ENCODE measurements around the gene GPR135. TPM values are rescaled to one million over a fixed set of nuclear protein-coding genes. Genes with fewer than 3 reads are reported as not detected.

GPR135 gene
- polyA plus RNA-seq, 3 donors = 0.05 to 0.69 TPM; not detected in 1

DNA sequence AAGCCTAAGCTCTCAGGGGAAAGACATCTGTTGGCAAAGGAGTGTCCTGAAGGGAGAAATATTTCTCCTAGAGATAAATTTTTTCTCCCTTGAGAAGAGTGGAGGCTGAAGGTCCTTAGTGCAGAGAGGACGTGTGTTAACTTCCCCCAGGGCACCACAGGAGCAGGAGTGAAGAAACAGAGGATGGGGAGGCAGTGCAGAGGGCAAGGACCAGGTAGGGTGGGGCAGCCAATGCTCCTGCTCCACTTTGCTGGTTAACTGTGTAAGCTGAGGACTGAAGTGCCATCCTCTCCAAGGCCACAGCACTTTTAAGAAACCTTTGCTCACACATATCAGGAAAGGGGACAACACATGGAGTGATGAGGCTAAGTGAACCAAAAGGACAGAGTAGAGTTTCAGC lies 15.0 kb upstream of the GPR135 start:
- no peak overlapping the region for H2AFZ ChIP-seq (ENCODE audit: insufficient read depth, low read depth, low read length, poor library complexity, severe bottlenecking)
- no peak overlapping the region for H3K27ac ChIP-seq (ENCODE audit: low read depth in 1 of 2, low read length in 2 of 2)
- Mint-ChIP-seq H3K4me1 (peaks cover 34% of the 10 kb centered on the region), H3K27ac (peak overlapping the region in 2 of 7 donors; percentile 26 to 71), H3K9me3 (no peaks in the 10 kb centered on the region), H3K27me3 (ENCODE audit: low read depth in 3 of 3) (no peaks in the 10 kb centered on the region), H3K36me3 (peaks cover 22 to 28% of the 10 kb centered on the region in 2 donors), H3K4me3 (no peak overlapping the region)
- H3K4me2 ChIP-seq (replicated peaks; ENCODE audit: extremely low read depth, low read length, poor library complexity, severe bottlenecking) = no peak overlapping the region
- H3K9ac ChIP-seq (ENCODE audit: insufficient read depth, low read length, poor library complexity, severe bottlenecking) = no peak overlapping the region
- H3K4me1 ChIP-seq (ENCODE audit: control insufficient read depth in 1 of 2, insufficient read depth in 2 of 2, low read length in 2 of 2) = peaks cover 21 to 22% of the 10 kb centered on the region in 2 donors
- DNase-seq = no peak
- H3K27me3 ChIP-seq (ENCODE audit: control insufficient read depth in 2 of 2, insufficient read depth in 2 of 2, low read length in 2 of 2) = no peaks in the 10 kb centered on the region
- TF ChIP-seq, protein P1, sequence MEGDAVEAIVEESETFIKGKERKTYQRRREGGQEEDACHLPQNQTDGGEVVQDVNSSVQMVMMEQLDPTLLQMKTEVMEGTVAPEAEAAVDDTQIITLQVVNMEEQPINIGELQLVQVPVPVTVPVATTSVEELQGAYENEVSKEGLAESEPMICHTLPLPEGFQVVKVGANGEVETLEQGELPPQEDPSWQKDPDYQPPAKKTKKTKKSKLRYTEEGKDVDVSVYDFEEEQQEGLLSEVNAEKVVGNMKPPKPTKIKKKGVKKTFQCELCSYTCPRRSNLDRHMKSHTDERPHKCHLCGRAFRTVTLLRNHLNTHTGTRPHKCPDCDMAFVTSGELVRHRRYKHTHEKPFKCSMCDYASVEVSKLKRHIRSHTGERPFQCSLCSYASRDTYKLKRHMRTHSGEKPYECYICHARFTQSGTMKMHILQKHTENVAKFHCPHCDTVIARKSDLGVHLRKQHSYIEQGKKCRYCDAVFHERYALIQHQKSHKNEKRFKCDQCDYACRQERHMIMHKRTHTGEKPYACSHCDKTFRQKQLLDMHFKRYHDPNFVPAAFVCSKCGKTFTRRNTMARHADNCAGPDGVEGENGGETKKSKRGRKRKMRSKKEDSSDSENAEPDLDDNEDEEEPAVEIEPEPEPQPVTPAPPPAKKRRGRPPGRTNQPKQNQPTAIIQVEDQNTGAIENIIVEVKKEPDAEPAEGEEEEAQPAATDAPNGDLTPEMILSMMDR (IDR thresholded peaks at IDR 0.05) = no peak
- H4K20me1 ChIP-seq (ENCODE audit: insufficient read depth, low read length) = peaks cover 15% of the 10 kb centered on the region
- no peak overlapping the region for H3K4me3 ChIP-seq (replicated peaks in 1 of 3; ENCODE audit: low read depth in 2 of 3, low read length in 3 of 3)
- no CpG with 5 or more reads among the region's 1 CpG for WGBS (ENCODE audit: insufficient coverage)
- intact Hi-C loops (cut with micrococcal nuclease) = loop anchor here (5.0 to 10.0 kb wide), 4 partner anchors 95 to 765 kb away; partner anchors contain the start of genes CCDC175 (in 2 of the 2), DAAM1 (in 1 of the 2) and PPM1A (in 1 of the 2)
- no peaks in the 10 kb centered on the region for H3K9me3 ChIP-seq (replicated peaks in 1 of 2; ENCODE audit: control insufficient read depth in 1 of 2, insufficient read depth in 1 of 2, low read length in 2 of 2)
- H3K79me2 ChIP-seq (ENCODE audit: insufficient read depth, low read length) = peaks cover 15% of the 10 kb centered on the region
- peaks cover 9 to 27% of the 10 kb centered on the region in 2 donors for H3K36me3 ChIP-seq (replicated peaks in 1 of 2; ENCODE audit: control insufficient read depth in 1 of 2, insufficient read depth in 2 of 2, low read length in 2 of 2)

DNA sequence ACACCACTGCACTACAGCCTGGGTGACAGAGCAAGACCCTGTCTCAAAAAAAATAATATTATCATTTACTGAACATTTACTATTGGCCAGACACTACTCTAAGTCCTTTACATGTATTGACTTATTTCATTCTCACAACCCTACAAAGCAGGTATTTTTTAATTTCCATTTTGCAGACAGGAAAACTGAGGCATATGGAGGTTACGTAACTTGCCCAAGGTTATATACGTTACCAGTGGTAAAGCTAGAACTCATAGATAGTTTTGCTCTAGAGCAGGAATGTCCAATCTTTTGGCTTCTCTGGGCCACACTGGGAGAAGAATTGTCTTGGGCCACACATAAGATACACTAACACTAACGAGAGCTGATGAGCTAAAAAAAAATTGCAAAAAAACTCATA lies 13.4 kb upstream of the GPR135 start:
- Histone ChIP-seq H3K79me2 (ENCODE audit: insufficient read depth, low read length) (peaks cover 6% of the 10 kb centered on the region), H2AFZ (ENCODE audit: insufficient read depth, low read depth, low read length, poor library complexity, severe bottlenecking) (no peak overlapping the region), H3K9me3 (replicated peaks in 1 of 2; ENCODE audit: control insufficient read depth in 1 of 2, insufficient read depth in 1 of 2, low read length in 2 of 2) (no peaks in the 10 kb centered on the region), H3K27ac (ENCODE audit: low read depth in 1 of 2, low read length in 2 of 2) (no peak overlapping the region), H3K4me3 (replicated peaks in 1 of 3; ENCODE audit: low read depth in 2 of 3, low read length in 3 of 3) (no peak overlapping the region), H3K4me1 (ENCODE audit: control insufficient read depth in 1 of 2, insufficient read depth in 2 of 2, low read length in 2 of 2) (peaks cover 17 to 19% of the 10 kb centered on the region in 2 donors), H4K20me1 (ENCODE audit: insufficient read depth, low read length) (peaks cover 15% of the 10 kb centered on the region), H3K9ac (ENCODE audit: insufficient read depth, low read length, poor library complexity, severe bottlenecking) (no peak overlapping the region), H3K27me3 (ENCODE audit: control insufficient read depth in 2 of 2, insufficient read depth in 2 of 2, low read length in 2 of 2) (no peaks in the 10 kb centered on the region), H3K36me3 (replicated peaks in 1 of 2; ENCODE audit: control insufficient read depth in 1 of 2, insufficient read depth in 2 of 2, low read length in 2 of 2) (peaks cover 22 to 42% of the 10 kb centered on the region in 2 donors), H3K4me2 (replicated peaks; ENCODE audit: extremely low read depth, low read length, poor library complexity, severe bottlenecking) (no peak overlapping the region)
- Mint-ChIP-seq H3K27ac (no peak overlapping the region), H3K4me1 (peaks cover 31% of the 10 kb centered on the region), H3K9me3 (no peaks in the 10 kb centered on the region), H3K36me3 (peaks cover 32 to 37% of the 10 kb centered on the region in 2 donors), H3K27me3 (ENCODE audit: low read depth in 3 of 3) (no peaks in the 10 kb centered on the region), H3K4me3 (no peak overlapping the region)
- intact Hi-C loops (cut with micrococcal nuclease) = no loop called here
- DNase-seq = no peak
- WGBS (ENCODE audit: insufficient coverage) = no CpG with 5 or more reads among the region's 3 CpGs
- TF ChIP-seq, protein P1 (IDR thresholded peaks at IDR 0.05) = no peak

Data from CD14-positive monocyte (primary cell).